Cardiac fibroblast (primary cell): ENCODE results near the gene ZNRF1.

Experiments
- DNase-seq, 2 donors: peaks; one replicate each; pipeline versions ENCODE4 v3.0.0 to v3.0.0-alpha.2; 2010; ENCODE audit warnings: low read depth in 2 of 2
- H3K4me3 ChIP-seq, 2 donors: replicated peaks in 1 of 2; 1 replicate in 1 of 2; 2 replicates in 1 of 2; pipeline ENCODE4 v1.5.1; 2011; ENCODE audit warnings: low read depth in 2 of 2, low read length in 2 of 2, mild to moderate bottlenecking in 2 of 2, moderate library complexity in 1 of 2
- TF ChIP-seq, protein P1 (sequence below): IDR thresholded peaks from one replicate; pipeline ENCODE4 v1.5.1; 2011; ENCODE audit warnings: low read depth, mild to moderate bottlenecking, low read length, inconsistent platforms

Gene ZNRF1

DNA sequence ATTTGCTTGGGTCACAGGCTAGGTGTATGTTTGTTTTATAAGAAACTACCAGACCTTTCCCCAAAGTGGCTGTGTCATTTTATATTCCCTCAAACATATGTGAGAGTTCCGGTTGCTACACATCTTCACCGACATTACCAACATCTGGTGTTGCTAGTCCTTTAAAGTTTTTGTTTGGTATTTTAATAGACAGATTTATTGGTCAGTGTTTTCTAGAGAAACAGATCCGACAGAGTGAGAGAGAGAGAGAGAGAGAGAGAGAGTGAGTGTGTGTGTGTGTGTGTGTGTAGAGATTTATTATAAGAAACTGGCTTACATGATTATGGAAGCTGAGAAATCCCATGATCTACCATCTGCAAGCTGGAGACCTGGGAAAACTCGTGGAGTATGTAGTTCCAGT, 86.7 kb downstream of the ZNRF1 start:
- DNase-seq = no peak
- TF ChIP-seq, protein P1, sequence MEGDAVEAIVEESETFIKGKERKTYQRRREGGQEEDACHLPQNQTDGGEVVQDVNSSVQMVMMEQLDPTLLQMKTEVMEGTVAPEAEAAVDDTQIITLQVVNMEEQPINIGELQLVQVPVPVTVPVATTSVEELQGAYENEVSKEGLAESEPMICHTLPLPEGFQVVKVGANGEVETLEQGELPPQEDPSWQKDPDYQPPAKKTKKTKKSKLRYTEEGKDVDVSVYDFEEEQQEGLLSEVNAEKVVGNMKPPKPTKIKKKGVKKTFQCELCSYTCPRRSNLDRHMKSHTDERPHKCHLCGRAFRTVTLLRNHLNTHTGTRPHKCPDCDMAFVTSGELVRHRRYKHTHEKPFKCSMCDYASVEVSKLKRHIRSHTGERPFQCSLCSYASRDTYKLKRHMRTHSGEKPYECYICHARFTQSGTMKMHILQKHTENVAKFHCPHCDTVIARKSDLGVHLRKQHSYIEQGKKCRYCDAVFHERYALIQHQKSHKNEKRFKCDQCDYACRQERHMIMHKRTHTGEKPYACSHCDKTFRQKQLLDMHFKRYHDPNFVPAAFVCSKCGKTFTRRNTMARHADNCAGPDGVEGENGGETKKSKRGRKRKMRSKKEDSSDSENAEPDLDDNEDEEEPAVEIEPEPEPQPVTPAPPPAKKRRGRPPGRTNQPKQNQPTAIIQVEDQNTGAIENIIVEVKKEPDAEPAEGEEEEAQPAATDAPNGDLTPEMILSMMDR = no peak
- H3K4me3 ChIP-seq = no peak overlapping the region

DNA sequence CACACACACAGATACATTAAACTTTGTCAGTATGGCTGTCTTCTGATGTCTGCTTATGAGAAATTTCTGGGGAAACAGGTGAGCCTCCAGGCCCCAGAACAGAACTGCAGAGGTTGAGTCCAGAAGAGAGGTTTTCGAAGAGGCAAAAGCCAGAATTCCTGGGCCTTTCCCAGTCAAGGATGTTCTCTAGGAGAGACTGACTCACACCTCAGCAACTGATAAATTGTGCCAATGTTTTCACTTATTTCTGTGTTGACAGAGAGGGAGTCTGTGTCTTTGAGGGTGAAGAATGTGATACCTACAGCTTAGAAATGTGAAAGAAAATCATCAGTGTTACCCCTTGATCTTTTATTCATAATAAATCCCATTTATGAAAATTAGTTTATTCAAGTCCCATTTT, 87.5 kb downstream of the ZNRF1 start:
- H3K4me3 ChIP-seq = no peak overlapping the region
- TF ChIP-seq, protein P1 = no peak
- peak in 1 of 2 donors; percentile 36 for DNase-seq

DNA sequence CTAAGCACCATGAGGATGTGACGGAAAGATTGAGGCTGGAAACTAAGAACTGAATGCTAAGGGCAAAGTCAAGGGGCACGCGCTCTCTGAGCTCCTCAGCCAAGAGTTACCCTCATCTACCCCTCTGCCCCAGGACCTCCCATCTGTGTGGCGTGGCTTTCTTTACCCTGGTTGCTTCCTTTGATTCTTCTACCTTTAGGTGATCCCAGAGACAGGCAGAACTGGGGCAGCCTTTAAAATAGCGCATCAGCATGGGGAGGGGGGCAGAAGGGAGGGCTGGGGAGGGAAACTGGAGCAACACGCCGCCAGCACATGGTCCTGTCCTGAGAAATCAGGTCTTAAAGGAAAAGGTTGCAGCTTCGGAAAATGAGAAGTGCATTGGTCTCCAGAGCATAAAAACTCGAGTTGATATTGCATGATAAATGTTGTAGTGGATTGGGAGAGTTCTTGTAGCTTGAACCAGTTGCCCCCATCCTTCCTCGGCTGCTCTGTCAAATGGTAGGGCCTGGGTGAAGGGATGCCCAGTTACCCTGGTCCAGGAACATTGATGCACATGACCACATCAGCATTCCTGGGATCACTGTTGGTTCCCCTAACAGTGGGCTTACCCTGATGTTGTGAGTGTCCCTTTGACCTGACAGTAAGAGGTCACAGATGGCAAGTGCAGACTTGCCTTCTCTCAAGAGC, 88.0 kb downstream of the ZNRF1 start:
- no peak overlapping the region for H3K4me3 ChIP-seq
- DNase-seq = no peak
- TF ChIP-seq, protein P1 = no peak

DNA sequence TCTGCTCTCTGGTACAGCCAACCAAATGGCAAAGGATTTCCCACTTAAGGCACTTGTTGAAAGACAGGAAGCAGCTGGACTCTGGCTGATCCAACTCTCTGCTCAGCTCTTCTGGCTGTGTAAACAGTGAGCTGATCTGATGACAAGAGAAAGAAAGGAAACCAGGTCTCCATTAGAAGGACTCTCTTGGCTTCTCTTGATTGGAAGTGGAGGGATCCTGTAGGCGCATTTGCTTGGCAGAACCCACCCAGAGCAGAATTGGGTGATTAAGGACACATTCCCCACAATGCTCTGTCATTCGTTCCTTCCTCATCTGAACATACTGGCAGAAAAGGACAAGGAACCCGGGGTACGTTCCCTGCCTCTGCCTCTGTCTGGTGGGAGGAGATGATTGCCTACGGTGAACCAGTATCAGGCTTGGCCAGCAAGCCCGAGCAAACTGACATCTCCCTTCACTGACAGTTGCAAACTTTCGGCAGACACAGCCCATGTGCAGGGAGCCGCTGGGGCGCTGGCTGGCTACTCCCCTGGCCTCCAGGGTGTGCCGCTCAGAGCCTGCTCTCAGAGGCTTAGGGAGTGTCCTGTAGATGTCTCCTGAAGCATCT, 88.7 kb downstream of the ZNRF1 start:
- DNase-seq = peak; percentile 73 to 90
- no peak overlapping the region for H3K4me3 ChIP-seq
- TF ChIP-seq, protein P1 = no peak

DNA sequence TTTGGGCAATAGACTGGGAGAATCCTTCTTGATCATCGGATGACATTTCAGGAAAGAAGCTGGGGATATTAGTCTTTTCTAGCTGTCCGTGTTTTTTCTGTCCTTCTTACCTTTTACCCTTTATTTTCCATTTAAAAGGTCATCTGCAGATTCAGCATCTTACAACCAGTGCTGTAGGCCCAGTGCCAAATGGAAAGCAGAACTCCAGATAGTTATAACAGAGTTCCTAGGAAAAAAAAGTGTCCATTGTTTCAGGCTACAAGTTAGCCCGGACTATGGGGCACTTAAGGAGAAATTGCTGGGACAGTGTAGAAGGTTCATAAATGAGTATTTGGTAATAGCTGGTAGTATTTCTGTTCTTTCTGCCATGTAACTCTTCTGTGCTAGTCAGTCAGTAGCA, 89.4 kb downstream of the ZNRF1 start:
- TF ChIP-seq, protein P1 = no peak
- H3K4me3 ChIP-seq = no peak overlapping the region
- peak in 1 of 2 donors; percentile 32 for DNase-seq

DNA sequence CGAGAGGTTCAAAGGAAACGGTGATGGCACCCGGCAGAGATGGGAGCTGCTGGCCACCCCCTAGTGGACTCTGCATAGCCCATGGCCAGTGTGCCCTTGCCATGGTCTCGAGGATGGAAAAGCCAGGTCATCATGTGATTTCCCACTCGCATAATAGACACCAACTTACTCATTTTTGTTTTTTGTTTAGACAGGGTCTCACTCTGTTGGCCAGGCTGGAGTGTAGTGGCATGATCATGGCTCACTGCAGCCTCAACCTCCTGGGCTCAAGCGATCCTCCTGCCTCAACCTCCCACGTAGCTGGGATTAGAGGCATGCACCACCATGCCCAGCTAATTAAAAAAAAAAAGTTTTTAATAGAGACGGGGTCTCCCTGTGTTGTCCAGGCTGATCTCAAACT, 90.1 kb downstream of the ZNRF1 start:
- no peak for DNase-seq
- no peak overlapping the region for H3K4me3 ChIP-seq
- TF ChIP-seq, protein P1 = no peak
